Transverse colon (tissue), 4 donors: Measurements from ENCODE around the gene KIF1C. TPM values are rescaled to one million over a fixed set of nuclear protein-coding genes. Genes with fewer than 3 reads are reported as not detected.
"Not testable (repeated sequence)": the region's sequence is repeated elsewhere in the genome, so short reads cannot be mapped to it uniquely, and the experiment has no call there.

ENCODE experiments used
- DNase-seq: peaks from one replicate; pipeline ENCODE4 v3.0.0-alpha.2; 2019
- H3K27ac ChIP-seq, 4 donors: fragments of 200-600 bp; sonication (generic); 2 replicates each; pipeline ENCODE4 v1.5.1; 2016 to 2018; ENCODE audit warnings: inconsistent platforms in 4 of 4
- H3K27me3 ChIP-seq: fragments of 200-600 bp; sonication (generic); 2 replicates; pipeline ENCODE4 v1.5.1; 2017; ENCODE audit warnings: inconsistent platforms
- H3K36me3 ChIP-seq, 4 donors: fragments of 200-600 bp; sonication (generic); 2 replicates each; pipeline ENCODE4 v1.5.1; 2017 to 2019; ENCODE audit warnings: inconsistent platforms in 4 of 4
- H3K4me1 ChIP-seq, 4 donors: fragments of 200-600 bp; sonication (generic); 2 replicates each; pipeline ENCODE4 v1.5.1; 2017 to 2020; ENCODE audit warnings: inconsistent platforms in 4 of 4
- H3K4me3 ChIP-seq, 4 donors: fragments of 200-600 bp; sonication (generic); 1 replicate in 1 of 4; 2 replicates in 3 of 4; pipeline versions ENCODE4 v1.5.1 to v1.6.1; 2017 to 2019; ENCODE audit warnings: inconsistent platforms in 4 of 4
- H3K9me3 ChIP-seq, 2 donors: fragments of 200-600 bp; sonication (generic); 2 replicates each; pipeline ENCODE4 v1.5.1; 2017 to 2019; ENCODE audit warnings: inconsistent platforms in 2 of 2
- EP300 ChIP-seq: sonication (generic); formaldehyde crosslinking; IDR thresholded peaks from one replicate; pipeline ENCODE4 v1.6.1; 2017; ENCODE audit warnings: antibody characterized with exemption, low read depth
- POLR2A ChIP-seq: fragments of 450-650 bp; IDR thresholded peaks from one replicate; pipeline ENCODE4 v1.6.1; 2016; ENCODE audit warnings: antibody characterized with exemption, mild to moderate bottlenecking, moderate library complexity
- POLR2AphosphoS5 ChIP-seq, 3 donors: sonication (generic); formaldehyde crosslinking; IDR thresholded peaks; one replicate each; pipeline ENCODE4 v1.6.1; 2016; ENCODE audit warnings: antibody characterized with exemption in 3 of 3
- WGBS, 2 donors: methylation state at CpG; one replicate each; pipeline ENCODE4 v1.1.5; 2018; ENCODE audit warnings: low coverage in 1 of 2; 5-methylcytosine and 5-hydroxymethylcytosine counted together
- in situ Hi-C, 4 donors: fragments of 200-750 bp; cut with MboI; loops; one replicate each; pipeline versions ENCODE4 v1.15.0 to v1.15.1; 2017; ENCODE audit warnings: low sequenced_read_pairs in 3 of 4, low pct_ligation_motif_present in 1 of 4, low pct_unique_long_range_greater_than_20kb in 1 of 4
- intact Hi-C: fragments of 100-400 bp; cut with DNase I; formaldehyde crosslinking; loops from one replicate; pipeline ENCODE4 v1.15.1; 2023; ENCODE audit warnings: low total_unique reads
- total RNA-seq, 4 donors: library from RNA; depleted of rRNA; stranded (reverse); fragments of >200 nt; gene quantifications; one replicate each; pipeline ENCODE4 v1.1.0, GENCODE V29; 2016
- TF ChIP-seq, protein P1 (sequence below), 5 experiments: fragments of 200-600 bp in 3 of 5; fragments of 450-650 bp in 2 of 5; sonication (generic) in 3 of 5; IDR thresholded peaks; 1 replicate in 2 of 5; 2 replicates in 3 of 5; pipeline ENCODE4 v1.5.1; 2016 to 2017; ENCODE audit warnings: antibody characterized with exemption in 5 of 5, inconsistent platforms in 3 of 5, mild to moderate bottlenecking in 2 of 5, moderate library complexity in 1 of 5

Gene KIF1C
- total RNA-seq, 4 donors from 2014 or later: 106 to 125 (median 114) TPM

GRCh38 chr17:5027916-5028315 is 30.2 kb downstream of the KIF1C start:
- Histone ChIP-seq H3K27me3 (no peaks in the 10 kb centered on the region), H3K27ac (no peak overlapping the region), H3K4me1 (peaks cover 0 to 14% (median 4%) of the 10 kb centered on the region in 4 donors), H3K9me3 (no peaks in the 10 kb centered on the region), H3K4me3 (no peak overlapping the region), H3K36me3 (peaks cover 0 to 11% (median 4%) of the 10 kb centered on the region in 4 donors)
- 81 to 84% methylated on average over 5 of the region's 5 CpGs for WGBS, 2 donors
- DNase-seq: no peak
- intact Hi-C loops: no loop called here
- TF ChIP-seq POLR2A (no peak), POLR2AphosphoS5 (IDR thresholded peaks at IDR 0.05) (no peak)
- in situ Hi-C loops: no loop called here

DNA sequence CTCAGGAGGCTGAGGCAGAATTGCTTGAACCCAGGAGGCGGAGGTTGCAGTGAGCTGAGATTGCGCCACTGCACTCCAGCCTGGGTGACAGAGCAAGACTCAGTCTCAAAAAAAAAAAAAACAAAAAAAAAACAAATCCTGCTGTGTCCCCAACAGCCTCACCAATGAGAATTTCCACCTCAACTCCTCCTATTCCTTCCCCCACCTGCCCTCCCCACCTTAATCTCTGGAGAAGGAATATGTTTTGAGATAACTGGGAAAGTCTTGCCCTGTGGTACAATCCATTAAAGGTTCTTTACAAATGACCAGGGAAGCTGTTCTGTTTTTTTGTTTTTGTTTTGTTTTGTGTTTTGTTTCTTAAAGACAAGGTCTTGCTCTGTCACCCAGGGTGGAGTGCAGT is 32.4 kb downstream of the KIF1C start:
- H3K4me3 ChIP-seq, H3K27ac ChIP-seq, H3K27me3 ChIP-seq, H3K36me3 ChIP-seq, H3K9me3 ChIP-seq, DNase-seq: not testable (repeated sequence)
- peaks cover 0 to 17% (median 4%) of the 10 kb centered on the region in 4 donors for H3K4me1 ChIP-seq
- intact Hi-C loops: loop anchor here (5.0 kb wide), 1 partner anchor 37 kb away; no protein-coding TSS in a partner anchor
- in situ Hi-C loops: loop anchor here in 1 of 4 donors (5.0 kb wide), 1 partner anchor 37 kb away; no protein-coding TSS in a partner anchor
- WGBS, 2 donors: 96 to 100% methylated on average over 1 to 2 of the region's 2 CpGs

- 4 to 13% methylated on average over 4 to 23 of the region's 48 CpGs for WGBS, 2 donors
- DNase-seq: peak; percentile 88
- in situ Hi-C loops: loop anchor here in 1 of 4 donors (5.0 kb wide), 1 partner anchor 36 kb away; no protein-coding TSS in a partner anchor
- Histone ChIP-seq H3K27ac (peak overlapping the region; percentile 26 to 74 (median 72)), H3K4me3 (peak overlapping the region; percentile 16 to 56 (median 40)), H3K4me1 (peaks cover 0 to 22% (median 4%) of the 10 kb centered on the region in 4 donors), H3K9me3 (no peaks in the 10 kb centered on the region), H3K36me3 (no peaks in the 10 kb centered on the region), H3K27me3 (peaks cover 10% of the 10 kb centered on the region)
- intact Hi-C loops: loop anchor here (5.0 kb wide), 1 partner anchor 36 kb away; no protein-coding TSS in a partner anchor
- no peak for TF ChIP-seq POLR2AphosphoS5 (IDR thresholded peaks at IDR 0.05)
- TF ChIP-seq, protein P1, sequence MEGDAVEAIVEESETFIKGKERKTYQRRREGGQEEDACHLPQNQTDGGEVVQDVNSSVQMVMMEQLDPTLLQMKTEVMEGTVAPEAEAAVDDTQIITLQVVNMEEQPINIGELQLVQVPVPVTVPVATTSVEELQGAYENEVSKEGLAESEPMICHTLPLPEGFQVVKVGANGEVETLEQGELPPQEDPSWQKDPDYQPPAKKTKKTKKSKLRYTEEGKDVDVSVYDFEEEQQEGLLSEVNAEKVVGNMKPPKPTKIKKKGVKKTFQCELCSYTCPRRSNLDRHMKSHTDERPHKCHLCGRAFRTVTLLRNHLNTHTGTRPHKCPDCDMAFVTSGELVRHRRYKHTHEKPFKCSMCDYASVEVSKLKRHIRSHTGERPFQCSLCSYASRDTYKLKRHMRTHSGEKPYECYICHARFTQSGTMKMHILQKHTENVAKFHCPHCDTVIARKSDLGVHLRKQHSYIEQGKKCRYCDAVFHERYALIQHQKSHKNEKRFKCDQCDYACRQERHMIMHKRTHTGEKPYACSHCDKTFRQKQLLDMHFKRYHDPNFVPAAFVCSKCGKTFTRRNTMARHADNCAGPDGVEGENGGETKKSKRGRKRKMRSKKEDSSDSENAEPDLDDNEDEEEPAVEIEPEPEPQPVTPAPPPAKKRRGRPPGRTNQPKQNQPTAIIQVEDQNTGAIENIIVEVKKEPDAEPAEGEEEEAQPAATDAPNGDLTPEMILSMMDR (IDR thresholded peaks at IDR 0.05): peak; percentile 81 to 90 (median 85)
These were observed 33.8 kb downstream of the KIF1C start for GRCh38 chr17:5031365-5032082.

- WGBS, 2 donors: 83% methylated on average over 5 of the region's 6 CpGs; no CpG with 5 or more reads in 1 of the 2 donors
These were observed 35.1 kb downstream of the KIF1C start for GRCh38 chr17:5032865-5033264.

More at GRCh38 chr17:5032865-5033264, 35.1 kb downstream of the KIF1C start:
- Histone ChIP-seq H3K27me3 (peaks cover 10% of the 10 kb centered on the region), H3K4me1 (peaks cover 0 to 22% (median 4%) of the 10 kb centered on the region in 4 donors), H3K4me3 (no peak overlapping the region), H3K27ac (no peak overlapping the region), H3K9me3 (no peaks in the 10 kb centered on the region), H3K36me3 (no peaks in the 10 kb centered on the region)
- no peak for DNase-seq
- intact Hi-C loops (loop anchor here (5.0 kb wide), 1 partner anchor 34 kb away; no protein-coding TSS in a partner anchor), in situ Hi-C loops (loop anchor here in 1 of 4 donors (5.0 kb wide), 1 partner anchor 34 kb away; no protein-coding TSS in a partner anchor)
- no peak for TF ChIP-seq POLR2A
- TF ChIP-seq, protein P1 (IDR thresholded peaks at IDR 0.05): no peak
- TF ChIP-seq POLR2AphosphoS5 (IDR thresholded peaks at IDR 0.05): no peak
- TF ChIP-seq EP300: no peak
